HG03039 (cell line): ENCODE data around the gene RBM47.
A peak's percentile ranks its signal among the peaks of the same experiment; 100 is the strongest.

ENCODE experiments used
- ATAC-seq: cut with Tn5 transposase; IDR thresholded peaks from one replicate; pipeline ENCODE4 v1.9.1; 2021; ENCODE audit warnings: mild to moderate bottlenecking, moderate library complexity; ENCODE audit not compliant: unreplicated experiment

The RBM47 gene

GRCh38 chr4:40626183-40626990, 3.3 kb downstream of the RBM47 start:
- ATAC-seq: no peak

GRCh38 chr4:40623707-40624106, 6.0 kb downstream of the RBM47 start:
- ATAC-seq: no peak

GRCh38 chr4:40622913-40623312, 6.8 kb downstream of the RBM47 start:
- ATAC-seq: peak; percentile 40

- peak; percentile 62 for ATAC-seq
Measured at GRCh38 chr4:40621592-40622512, 7.8 kb downstream of the RBM47 start.

GRCh38 chr4:40621229-40621591, 8.5 kb downstream of the RBM47 start:
- no peak for ATAC-seq

- no peak for ATAC-seq
Measured at GRCh38 chr4:40619600-40619999, 10.1 kb downstream of the RBM47 start.

GRCh38 chr4:40617872-40618271, 11.8 kb downstream of the RBM47 start:
- no peak for ATAC-seq

- ATAC-seq: no peak
Measured at GRCh38 chr4:40614031-40614430, 15.6 kb downstream of the RBM47 start.

- no peak for ATAC-seq
Measured at GRCh38 chr4:40613456-40613855, 16.2 kb downstream of the RBM47 start.

- ATAC-seq: no peak
Measured at GRCh38 chr4:40612831-40613230, 16.8 kb downstream of the RBM47 start.

- ATAC-seq: no peak
Measured at GRCh38 chr4:40612283-40612682, 17.4 kb downstream of the RBM47 start.

GRCh38 chr4:40608628-40609027, 21.0 kb downstream of the RBM47 start:
- ATAC-seq: no peak

GRCh38 chr4:40607221-40607620, 22.4 kb downstream of the RBM47 start:
- no peak for ATAC-seq

- no peak for ATAC-seq
Measured at GRCh38 chr4:40606239-40606767, 23.4 kb downstream of the RBM47 start.

GRCh38 chr4:40603281-40603680, 26.4 kb downstream of the RBM47 start:
- no peak for ATAC-seq

GRCh38 chr4:40601641-40602040, 28.0 kb downstream of the RBM47 start:
- ATAC-seq: no peak

GRCh38 chr4:40600850-40601249, 28.8 kb downstream of the RBM47 start:
- no peak for ATAC-seq

- no peak for ATAC-seq
Measured at GRCh38 chr4:40599431-40599830, 30.2 kb downstream of the RBM47 start.

GRCh38 chr4:40596522-40596921, 33.1 kb downstream of the RBM47 start:
- no peak for ATAC-seq

GRCh38 chr4:40595981-40596380, 33.7 kb downstream of the RBM47 start:
- no peak for ATAC-seq

GRCh38 chr4:40594261-40595178, 35.1 kb downstream of the RBM47 start:
- ATAC-seq: no peak
